ENCODE measurements around the gene TMED10.
"Not testable (repeated sequence)": the region's sequence is repeated elsewhere in the genome, so short reads cannot be mapped to it uniquely, and the experiment has no call there.

The TMED10 gene

DNA sequence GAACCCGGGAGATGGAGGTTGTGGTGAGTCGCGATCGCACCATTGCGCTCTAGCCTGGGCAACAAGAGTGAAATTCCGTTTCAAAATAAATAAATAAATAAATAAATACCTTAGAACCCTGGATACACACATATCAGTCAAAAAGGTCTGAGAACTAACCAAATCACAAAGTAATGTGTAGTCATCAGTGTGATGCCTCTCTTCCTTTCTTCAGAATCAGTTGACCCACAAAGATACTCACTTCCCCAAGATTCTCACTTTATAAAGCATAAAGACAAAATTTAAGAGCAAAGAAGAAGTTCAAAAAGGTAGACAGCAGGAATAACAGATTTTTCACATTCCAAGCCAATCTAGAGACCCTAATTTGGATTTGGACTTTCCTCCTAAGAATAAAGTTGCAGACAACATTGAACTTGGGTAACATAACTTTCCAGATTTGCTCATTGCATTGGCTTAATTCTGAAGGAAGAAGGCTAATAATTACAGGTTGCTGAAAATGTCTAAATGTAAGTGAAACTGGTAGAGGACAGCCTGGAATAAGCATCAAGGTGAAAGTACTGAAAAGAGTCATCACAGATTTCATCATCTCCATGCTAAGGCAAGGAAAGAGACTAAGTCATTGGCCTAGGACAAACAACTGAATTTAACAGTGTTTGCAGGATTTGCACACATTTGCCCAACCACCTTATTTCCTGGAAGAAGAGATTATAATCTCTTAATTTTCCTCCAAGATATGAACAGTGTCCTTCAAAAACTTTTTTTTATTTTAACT lies 17.4 kb downstream of the TMED10 start:
- no peak for DNase-seq (ENCODE audit: low read depth in 2 of 2)

DNA sequence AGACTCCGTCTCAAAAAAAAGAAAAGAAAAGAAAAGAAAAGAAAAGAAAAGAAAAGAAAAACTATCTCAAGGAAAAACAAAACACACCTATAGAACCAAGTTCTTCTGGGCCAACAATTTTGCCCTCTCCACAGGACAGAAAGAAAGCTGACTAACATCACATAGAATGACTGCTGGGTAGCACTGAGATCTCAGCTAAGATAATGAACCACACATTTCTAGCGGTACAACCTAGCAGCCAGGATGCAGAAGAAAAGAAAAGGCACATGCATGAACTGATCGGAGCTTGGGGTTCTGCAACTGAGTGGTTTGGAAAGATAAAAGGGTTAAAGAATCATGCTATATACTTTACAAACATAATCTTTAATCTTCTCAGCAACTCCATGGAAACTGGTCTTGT lies 19.5 kb downstream of the TMED10 start:
- DNase-seq (ENCODE audit: low read depth in 2 of 2), result no peak

DNA sequence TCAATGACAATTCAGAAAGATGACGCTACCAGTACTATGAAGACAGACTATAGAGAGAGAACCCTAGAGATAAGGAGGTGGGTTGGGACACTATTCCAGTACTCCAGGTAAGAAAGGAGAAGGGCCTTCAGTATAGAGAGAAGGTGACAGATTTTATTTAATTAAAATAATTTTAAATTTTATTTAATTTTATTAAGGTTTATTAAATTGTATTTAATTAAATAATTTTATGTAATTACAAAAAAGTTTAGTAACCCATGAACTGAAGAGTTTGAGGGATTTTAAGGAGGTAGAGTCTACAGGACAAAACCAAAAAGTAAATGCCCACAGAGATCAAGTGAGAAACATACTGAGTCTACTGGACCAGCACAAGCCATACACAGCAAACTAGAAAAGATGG lies 20.3 kb downstream of the TMED10 start:
- DNase-seq (ENCODE audit: low read depth in 2 of 2), result no peak

DNA sequence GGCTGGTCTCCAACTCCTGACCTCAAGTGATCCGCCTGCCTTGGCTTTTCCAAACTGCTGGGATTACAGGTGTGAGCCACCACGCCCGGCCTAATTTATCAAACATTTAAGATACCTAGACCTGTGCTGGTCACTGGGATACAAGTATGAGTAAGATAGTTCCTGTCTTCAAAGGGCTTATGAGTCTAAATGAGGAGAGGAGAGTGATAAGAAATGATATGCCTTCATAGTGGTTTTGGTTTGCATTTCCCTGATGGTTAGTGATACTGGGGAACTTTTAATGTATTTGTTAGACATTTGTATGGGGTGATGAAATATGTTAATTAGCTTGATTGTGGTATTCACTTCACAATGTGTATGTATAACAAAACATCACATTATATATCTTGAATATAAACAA lies 21.2 kb downstream of the TMED10 start:
- no peak for DNase-seq (ENCODE audit: low read depth in 2 of 2)

DNA sequence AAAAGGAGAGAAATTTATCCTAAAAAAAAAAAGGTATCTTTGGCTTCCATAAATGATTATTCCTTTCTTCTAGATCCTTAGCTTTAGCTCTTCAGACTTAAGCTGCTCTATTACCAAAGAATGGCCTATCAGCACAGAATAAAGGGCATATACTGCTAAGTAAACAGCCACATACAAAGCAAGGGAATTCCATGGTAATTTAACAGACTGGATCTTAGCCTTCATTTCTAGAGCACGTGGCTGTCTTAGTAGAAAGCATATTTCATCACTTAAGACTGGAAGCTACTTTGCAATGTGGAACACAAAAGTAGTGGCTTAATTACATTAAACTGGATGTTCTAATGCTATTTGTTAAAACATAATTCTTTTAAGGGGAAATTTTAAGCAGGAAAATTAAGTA lies 23.1 kb downstream of the TMED10 start:
- no peak for DNase-seq (ENCODE audit: low read depth in 2 of 2)

DNA sequence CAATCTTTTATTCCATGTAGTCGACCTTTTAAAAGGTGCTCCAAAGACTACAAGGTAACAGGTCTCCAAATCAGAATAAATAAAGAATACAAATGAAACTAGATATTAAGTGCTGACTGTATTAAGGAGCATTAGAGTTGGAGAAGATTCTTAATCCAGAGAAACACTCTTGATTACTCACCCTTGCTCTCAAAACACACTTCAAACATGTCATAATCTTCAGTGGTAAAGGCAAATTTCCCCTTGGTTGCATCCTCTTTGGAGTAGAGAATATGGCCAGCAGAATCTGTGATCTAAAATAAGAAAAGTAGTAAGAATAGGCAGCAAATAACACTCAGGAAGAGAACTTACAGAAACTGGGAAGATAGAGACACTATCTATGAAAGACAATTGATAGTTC lies 24.6 kb downstream of the TMED10 start:
- DNase-seq (ENCODE audit: low read depth in 2 of 2), result no peak

DNA sequence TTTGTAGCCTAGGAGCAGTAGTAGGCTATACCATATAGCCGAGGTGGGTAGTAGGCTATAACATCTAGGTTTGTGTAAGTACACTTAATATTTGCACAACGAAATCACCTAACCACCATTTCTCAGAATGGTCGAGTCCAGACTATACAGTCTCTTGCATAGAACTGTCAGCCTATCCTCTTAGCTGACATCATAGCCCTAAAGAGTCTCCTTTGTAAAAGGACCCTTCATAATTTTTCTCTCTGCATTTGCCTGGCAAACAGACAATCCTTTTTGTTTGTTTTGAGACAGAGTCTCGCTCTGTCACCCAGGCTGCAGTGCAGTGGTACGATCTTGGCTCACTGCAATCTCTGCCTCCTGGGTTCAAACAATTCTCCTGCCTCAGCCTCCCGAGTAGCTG lies 25.8 kb downstream of the TMED10 start:
- DNase-seq (ENCODE audit: low read depth in 2 of 2), result not testable (repeated sequence)

DNA sequence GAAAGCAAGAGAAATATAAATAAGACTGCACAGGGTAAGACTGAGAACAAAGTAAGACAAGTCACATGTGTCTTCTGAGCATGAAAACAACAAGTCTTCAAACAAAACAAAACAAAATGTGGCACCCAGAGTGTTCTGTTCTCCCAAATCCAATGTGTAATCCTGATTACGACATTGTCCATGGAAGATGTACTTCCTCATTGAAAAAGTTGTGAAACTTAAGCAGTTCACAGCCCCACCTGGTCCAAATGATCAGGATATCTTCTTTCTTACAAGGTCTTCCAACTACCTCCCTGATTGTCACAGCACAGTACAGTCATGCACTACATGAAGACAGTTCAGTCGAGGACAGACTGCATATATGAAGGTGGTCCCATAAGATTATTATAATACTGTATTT lies 26.3 kb downstream of the TMED10 start:
- no peak for DNase-seq (ENCODE audit: low read depth in 2 of 2)

DNA sequence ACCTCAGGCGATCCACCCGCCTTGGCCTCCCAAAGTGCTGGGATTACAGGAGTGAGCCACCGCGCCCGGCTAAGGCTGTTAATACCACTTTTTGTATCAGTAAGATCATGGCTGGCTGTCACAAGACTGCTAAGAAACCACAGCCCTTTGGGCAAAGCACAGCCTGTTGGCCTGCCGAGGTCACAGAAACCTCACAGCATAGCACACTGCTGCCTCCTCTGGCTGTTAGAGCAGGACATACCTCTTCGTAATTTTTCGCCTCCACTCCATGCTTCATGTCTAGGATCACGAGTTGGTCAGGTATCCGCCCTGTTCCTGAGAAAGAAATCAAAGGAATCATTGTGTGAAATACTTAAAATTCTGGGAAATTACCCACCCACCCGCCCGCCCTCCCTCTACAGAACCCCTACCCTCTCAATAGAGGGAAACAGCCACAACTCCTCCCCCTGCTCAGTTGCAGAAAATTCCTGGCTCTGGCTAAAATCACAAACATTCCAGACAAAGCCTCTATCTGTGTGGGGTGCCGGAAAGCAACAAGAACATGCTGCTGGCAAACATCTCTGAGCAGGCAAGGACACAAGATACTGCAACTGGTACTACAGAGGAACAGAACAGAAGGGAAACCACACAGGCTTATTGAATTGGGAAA lies 28.9 kb downstream of the TMED10 start:
- DNase-seq (ENCODE audit: low read depth in 2 of 2), result no peak

DNA sequence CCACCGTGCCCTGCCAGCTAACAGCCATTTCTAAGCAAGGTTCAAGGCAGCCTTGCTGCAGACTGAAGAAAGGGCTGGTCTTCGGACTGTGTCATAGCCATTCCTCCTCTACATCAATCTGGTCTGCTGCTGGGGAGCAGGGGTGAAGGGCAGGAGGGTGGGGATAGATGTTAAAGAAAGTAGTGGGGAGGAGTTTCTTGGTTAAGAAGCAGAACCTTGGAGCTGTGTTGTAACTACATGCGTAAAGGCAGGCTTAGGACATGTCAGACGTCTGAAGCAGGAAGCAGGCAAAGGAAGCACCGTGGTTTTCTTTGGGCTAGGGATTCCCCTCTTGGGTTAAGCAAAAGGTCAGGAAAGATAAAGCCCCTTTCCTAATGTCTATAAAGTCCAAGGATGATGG lies 31.5 kb downstream of the TMED10 start:
- DNase-seq (ENCODE audit: low read depth in 2 of 2), result no peak

DNA sequence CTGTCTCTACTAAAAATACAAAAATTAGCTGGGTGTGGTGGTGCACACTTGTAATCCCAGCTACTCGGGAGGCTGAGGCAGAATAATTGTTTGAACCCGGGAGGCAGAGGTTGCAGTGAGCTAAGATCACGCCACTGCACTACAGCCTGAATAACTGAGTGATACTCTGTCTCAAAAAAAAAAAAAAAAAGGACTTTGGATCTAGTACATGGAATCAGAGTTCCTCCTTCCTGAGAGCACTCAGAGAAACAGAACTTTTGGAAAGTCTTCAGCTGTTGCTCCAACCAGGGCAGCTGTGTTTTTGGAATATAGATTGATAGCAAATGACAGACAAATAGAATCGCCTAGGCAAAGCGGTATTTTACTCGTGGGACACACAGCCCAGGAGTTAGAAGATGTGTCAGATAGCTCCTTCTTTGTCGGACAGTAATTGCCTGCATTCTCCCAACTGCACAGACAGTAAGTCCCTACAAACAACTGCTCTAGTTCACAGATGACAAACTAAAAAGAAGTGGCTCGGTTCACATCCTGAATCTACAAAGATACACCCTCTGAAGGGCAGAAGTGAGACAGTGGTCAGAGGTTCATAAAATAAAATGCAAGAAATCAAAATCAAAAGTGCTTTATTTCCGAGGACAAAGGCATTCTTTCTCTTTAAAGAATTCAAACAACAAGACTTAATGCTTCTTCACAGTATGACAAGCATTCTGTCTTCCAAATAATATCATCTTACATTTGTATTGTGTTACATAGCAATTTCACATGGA lies 32.5 kb downstream of the TMED10 start:
- DNase-seq (ENCODE audit: low read depth in 2 of 2), result no peak

DNA sequence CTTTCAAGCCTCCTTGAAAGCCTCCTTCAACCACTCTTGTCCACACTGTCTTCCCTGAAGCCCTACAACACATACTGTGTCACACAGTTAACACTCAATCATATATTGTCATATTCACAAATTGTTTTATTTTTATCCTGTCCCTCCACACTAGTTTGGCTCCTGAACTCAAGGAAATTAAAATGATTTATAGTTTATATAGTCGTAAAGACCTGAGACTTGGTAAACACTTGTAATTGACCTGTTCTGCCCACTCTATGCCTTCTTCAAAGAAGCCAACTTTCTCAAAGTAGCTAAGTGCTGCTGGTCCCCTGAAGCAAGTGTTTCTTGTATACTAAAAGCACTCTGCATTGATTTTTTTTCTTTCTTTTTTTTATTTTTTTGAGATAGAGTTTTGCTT lies 33.9 kb downstream of the TMED10 start:
- DNase-seq (ENCODE audit: low read depth in 2 of 2), result no peak

DNA sequence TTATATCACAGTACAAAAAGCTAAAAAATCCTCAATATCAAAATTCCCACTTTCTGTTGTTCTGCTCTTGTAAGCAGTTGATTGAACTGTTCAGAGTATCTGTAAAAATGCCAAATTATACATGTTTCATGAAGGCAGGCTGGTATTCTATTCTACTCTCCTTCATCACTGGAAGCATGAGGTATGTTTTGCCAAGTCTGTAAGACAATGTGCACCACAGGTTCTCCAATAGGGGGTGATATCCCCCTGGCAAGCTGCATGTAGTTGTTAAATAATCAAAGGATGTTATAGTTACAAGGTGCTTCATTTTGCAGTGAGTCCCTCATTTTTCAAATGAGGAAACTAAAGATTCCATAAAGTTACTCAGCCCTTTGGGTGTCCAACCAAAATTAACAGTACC lies 34.4 kb downstream of the TMED10 start:
- DNase-seq (ENCODE audit: low read depth in 2 of 2), result no peak

DNA sequence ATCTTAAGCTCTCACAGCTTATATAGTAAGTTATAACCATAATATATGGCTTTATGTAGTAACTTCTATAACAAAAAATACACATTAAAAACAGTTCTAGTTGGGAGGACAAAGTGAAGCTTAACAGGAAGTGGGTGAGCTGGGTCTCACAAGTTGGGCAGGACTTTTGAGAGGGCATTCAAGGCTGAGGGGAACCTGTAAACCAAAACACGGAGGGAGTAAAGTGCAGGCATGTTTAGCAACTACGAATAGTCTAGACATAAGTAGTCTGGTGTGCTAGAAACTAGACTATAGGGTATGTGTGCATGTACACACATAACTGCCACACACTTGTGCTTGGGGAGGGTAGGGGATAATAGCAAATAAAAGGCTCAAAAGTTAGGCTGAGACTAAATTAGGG lies 35.4 kb downstream of the TMED10 start:
- no peak for DNase-seq (ENCODE audit: low read depth in 2 of 2)

DNA sequence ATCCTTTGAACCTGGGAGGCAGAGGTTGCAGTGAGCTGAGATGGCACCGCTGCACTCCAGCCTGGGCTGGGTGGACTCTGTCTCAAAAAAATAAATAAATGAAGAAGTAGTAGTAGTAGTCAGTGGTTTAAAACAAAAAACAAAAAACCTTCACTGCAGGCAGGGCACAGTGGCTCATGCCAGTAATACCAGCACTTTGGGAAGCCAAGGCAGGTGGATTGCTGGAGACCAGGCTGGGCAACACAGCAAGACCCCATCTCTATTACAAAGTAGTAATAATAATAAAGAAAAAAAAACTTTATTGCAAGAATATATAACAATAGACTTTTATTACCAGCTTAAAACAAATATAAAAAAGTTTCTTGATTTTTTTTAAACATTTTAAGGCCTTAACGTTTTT lies 35.8 kb downstream of the TMED10 start:
- DNase-seq (ENCODE audit: low read depth in 2 of 2), result no peak

DNA sequence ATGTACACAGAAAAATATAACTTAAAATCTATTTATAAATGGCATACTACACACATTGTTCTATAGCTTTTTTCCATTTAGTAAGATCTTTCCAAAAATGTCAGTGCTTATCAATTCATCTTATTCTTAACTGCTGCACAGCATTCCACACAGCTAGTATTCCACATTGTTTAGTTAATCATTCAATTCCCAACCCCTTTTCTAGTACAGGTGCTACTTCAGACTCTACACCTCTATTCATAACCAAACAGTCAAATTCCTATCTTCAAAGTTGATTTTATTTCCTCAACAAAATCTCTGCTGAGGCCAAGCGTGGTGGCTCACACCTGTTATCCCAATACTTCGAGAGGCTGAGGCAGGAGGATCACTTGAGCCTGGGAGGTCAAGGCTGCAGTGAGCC lies 37.2 kb downstream of the TMED10 start:
- no peak for DNase-seq (ENCODE audit: low read depth in 2 of 2)

DNA sequence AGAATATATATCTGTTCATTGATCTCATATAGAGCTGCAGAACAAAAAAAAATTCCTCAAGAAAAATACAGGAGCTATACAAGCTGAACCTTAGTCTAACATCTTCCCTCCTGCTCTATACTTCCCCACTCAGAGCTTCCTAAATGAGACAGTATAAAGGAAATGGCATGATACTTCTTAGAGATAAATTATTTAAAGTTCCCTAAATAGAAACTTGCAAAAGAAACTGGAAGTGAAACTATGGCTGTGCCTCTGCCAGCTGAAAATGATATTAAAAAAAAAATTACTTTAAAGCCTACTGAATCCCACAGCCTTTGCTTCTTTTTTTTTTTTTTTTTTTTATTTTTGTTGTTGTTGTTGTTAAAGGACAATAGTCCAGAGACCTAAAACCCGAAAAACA lies 37.9 kb downstream of the TMED10 start:
- no peak for DNase-seq (ENCODE audit: low read depth in 2 of 2)

DNA sequence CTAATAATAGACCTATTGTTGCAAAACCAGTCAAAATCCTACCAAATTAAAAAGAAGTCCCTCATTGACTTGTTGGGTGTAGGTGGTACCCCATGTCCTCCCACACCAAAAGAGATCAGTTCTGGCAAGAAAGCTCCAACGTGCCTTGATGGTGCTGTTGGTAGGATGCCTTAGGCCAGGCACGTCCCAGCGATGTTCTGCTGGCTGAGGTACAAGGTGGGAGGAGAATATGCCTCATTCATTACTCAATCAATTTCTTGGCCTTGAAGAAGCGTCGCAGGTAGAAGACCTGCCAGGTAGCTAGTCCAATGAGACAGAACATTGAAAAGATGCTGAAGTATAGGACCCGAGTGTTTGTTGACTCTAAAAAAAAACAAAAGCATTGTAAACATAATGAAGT lies 41.8 kb downstream of the TMED10 start:
- DNase-seq (ENCODE audit: low read depth in 2 of 2), result no peak

DNA sequence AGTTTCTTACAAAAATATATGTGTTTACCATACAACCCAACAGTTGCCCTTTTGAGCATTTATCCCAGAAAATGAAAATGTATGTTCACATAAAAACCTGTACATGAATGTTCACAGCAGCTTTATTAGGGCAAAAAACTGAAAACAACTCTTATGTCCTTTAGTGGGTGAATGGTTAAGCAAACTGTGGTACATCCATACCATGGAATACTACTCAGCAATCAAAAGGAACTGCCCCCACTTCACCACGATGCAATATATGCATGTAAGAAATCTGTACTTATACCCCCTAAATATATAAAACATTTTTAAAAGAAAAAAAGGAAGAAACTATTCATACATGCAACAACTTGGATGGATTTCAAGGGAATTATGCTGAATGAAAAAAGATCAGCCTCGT lies 42.8 kb downstream of the TMED10 start:
- no peak for DNase-seq (ENCODE audit: low read depth in 2 of 2)

DNA sequence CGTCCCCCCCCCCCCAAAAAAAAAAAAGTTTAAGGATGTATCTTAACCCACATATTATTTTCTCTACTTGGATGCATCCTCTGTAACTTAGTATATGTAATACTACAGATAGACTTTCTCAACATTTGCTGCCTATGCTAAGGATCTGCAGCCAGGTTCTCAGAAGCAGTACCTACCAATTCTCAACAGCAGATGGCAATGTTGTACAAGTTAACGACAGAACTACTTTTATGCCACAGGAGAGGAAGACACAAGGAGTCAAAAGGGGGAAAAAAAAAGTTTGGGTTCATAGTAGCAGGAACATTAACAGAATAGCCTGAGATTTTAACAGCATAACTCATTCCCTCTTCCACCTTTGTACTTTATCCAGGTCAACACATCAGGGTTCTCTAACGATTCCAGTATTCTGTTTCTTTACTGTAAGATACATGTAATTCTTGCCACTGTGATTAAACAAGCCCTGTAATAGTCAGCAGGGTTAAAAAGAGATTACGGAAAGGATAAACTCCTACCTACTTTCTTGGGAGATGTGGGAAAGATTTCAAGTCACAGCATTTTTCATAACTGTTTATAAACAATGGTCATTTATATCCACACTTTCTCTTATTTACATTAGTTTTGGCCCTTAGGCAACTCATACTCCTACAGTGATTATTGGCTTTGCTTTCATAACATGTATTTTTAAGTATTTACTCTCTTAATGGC lies 43.9 kb downstream of the TMED10 start:
- DNase-seq (ENCODE audit: low read depth in 2 of 2), result no peak

DNA sequence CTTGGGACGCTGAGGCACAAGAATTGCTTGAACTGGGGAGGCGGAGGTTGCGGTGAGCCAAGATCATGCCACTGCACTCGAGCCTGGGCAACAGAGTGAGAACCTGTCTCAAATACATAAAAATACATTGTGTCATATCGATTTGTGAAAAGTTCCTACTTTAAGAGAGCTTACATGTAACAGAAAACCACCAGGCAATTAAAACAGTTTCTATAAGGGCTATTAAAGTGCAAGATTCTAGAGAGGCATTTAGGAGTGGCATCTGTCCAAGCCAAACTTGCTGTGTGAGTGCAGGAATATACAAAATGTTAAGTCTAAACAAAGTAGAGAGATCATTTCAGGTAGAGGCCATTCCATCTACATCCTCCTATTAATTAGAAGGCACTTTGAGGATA lies 47.8 kb downstream of the TMED10 start:
- DNase-seq (ENCODE audit: low read depth in 2 of 2), result no peak

DNA sequence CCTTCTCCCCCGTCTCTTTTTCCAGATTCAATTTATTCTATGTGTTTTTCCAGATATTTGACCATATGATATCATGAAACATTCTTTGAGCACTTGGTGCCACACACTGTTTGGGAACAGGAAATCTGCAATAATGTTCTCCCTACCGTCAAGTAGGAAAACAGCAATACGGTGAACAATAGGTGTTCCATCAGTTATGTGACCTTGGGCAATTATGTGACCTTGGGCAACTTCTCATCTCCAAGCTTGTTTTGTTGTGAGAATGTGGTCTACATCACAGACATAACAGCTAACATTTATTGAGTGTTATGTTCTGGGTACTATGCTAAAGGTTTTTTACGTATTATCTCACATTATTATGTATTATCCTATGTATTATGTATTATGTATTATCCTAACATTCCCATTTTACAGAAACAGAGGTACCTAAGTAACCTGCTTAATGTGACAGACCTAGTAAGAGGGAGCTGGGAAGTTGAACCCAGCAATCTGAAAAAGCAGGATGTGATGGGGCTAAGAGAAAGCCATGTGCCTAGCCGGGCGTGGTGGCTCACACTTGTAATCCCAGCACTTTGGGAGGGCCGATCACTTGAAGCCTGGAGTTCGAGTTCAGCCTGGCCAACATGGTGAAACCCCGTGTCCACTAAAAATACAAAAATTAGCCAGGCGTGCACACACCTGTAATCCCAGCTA lies 48.4 kb downstream of the TMED10 start:
- DNase-seq (ENCODE audit: low read depth in 2 of 2), result no peak

Data from stimulated activated CD8-positive, alpha-beta memory T cell treated with anti-CD3 and anti-CD28 coated beads, Interleukin-2, amount 100 ng/mL, for 1 hour (primary cell).